Adrenal gland (tissue), 5 donors: ENCODE data around the gene ZFYVE21.

Experiments used
- POLR2A ChIP-seq, 2 donors: fragments of 450-650 bp; IDR thresholded peaks; one replicate each; pipeline ENCODE4 v1.6.1; 2017; ENCODE audit warnings: antibody characterized with exemption in 2 of 2, mild to moderate bottlenecking in 2 of 2, moderate library complexity in 1 of 2
- TF ChIP-seq, protein P1 (sequence below), 6 experiments: fragments of 450-650 bp in 4 of 6; fragments of 200-600 bp in 2 of 6; sonication (generic) in 1 of 6; IDR thresholded peaks; 1 replicate in 5 of 6; 2 replicates in 1 of 6; pipeline versions ENCODE4 v1.5.1 to v1.8.0; 2016 to 2021; ENCODE audit warnings: antibody characterized with exemption in 6 of 6, mild to moderate bottlenecking in 2 of 6, moderate library complexity in 1 of 6
- donor health status: DM: no; HTN: no; CAD: no.

DNA sequence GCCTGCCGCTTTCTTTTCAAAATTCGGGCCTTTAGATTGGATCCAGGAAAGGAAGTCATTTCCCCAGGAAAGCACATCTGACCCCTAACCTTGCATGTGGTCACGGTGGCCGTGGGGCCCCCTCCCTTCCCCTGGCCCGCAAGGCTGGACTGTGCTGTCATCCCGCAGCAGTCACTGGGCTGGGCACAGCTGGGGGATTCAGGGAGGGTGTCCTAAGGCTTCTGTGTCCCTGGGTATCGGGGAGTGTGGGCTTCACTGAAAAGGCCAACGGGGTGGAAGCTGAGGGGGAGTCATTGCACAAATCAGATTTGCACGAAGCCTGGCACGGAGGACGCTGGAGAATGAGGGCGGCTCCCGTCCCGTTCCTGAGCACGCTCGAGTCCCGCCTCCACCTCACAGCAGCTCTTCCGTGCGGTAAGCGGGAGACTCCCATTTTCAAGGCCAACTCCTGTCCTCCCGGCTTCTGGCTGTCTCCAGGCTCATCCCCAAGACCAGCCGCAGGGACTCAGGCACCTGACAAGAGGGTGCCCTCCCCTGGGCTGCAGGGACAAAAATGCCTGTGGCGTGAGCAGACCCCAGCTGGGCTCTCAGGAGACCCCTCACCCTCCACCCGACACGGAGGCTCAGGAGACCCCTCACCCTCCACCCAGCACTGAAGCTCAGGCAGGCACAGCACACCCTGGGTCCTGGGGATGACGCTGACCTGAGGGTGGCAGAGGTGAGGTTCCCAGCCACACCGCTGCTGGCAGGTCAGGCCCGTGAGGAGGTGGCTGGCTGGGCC is 9.9 kb upstream of the ZFYVE21 start:
- TF ChIP-seq POLR2A (IDR thresholded peaks at IDR 0.05): no peak
- TF ChIP-seq, protein P1, sequence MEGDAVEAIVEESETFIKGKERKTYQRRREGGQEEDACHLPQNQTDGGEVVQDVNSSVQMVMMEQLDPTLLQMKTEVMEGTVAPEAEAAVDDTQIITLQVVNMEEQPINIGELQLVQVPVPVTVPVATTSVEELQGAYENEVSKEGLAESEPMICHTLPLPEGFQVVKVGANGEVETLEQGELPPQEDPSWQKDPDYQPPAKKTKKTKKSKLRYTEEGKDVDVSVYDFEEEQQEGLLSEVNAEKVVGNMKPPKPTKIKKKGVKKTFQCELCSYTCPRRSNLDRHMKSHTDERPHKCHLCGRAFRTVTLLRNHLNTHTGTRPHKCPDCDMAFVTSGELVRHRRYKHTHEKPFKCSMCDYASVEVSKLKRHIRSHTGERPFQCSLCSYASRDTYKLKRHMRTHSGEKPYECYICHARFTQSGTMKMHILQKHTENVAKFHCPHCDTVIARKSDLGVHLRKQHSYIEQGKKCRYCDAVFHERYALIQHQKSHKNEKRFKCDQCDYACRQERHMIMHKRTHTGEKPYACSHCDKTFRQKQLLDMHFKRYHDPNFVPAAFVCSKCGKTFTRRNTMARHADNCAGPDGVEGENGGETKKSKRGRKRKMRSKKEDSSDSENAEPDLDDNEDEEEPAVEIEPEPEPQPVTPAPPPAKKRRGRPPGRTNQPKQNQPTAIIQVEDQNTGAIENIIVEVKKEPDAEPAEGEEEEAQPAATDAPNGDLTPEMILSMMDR (IDR thresholded peaks at IDR 0.05): no peak
